Measurements from ENCODE around the gene SAP30BP.

The SAP30BP gene

GRCh38 chr17:75667825-75668224 is 687 bp downstream of the SAP30BP start:
- H3K36me3 Mint-ChIP-seq (ENCODE audit: low read depth) = peaks cover 28% of the 10 kb centered on the region
- H3K27me3 Mint-ChIP-seq (ENCODE audit: low read depth) = no peaks in the 10 kb centered on the region
- no peak overlapping the region for H3K4me3 Mint-ChIP-seq
- H3K9me3 Mint-ChIP-seq = no peaks in the 10 kb centered on the region
- peaks cover 11% of the 10 kb centered on the region for H3K4me1 Mint-ChIP-seq
- TF ChIP-seq CTCF (IDR thresholded peaks at IDR 0.05; ENCODE audit: unreplicated experiment in 3 of 3) = no peak
- H3K27ac Mint-ChIP-seq = no peak overlapping the region

- H3K4me3 Mint-ChIP-seq = no peak overlapping the region
- H3K9me3 Mint-ChIP-seq = no peaks in the 10 kb centered on the region
- H3K36me3 Mint-ChIP-seq (ENCODE audit: low read depth) = peaks cover 32% of the 10 kb centered on the region
- H3K27ac Mint-ChIP-seq = peak overlapping the region in 2 of 3 experiments; percentile 8 to 16
- H3K27me3 Mint-ChIP-seq (ENCODE audit: low read depth) = no peaks in the 10 kb centered on the region
- H3K4me1 Mint-ChIP-seq = peaks cover 11% of the 10 kb centered on the region
- TF ChIP-seq CTCF (IDR thresholded peaks at IDR 0.05; ENCODE audit: unreplicated experiment in 3 of 3) = no peak
Measured at GRCh38 chr17:75668489-75668888, 1.4 kb downstream of the SAP30BP start.

GRCh38 chr17:75670868-75671267 is 3.7 kb downstream of the SAP30BP start:
- no peak for TF ChIP-seq CTCF (IDR thresholded peaks at IDR 0.05; ENCODE audit: unreplicated experiment in 3 of 3)
- Mint-ChIP-seq H3K27ac (no peak overlapping the region), H3K27me3 (ENCODE audit: low read depth) (no peaks in the 10 kb centered on the region), H3K9me3 (no peaks in the 10 kb centered on the region), H3K4me3 (peak overlapping the region; percentile 39 to 71 (median 63)), H3K4me1 (peaks cover 9% of the 10 kb centered on the region), H3K36me3 (ENCODE audit: low read depth) (peaks cover 36% of the 10 kb centered on the region)

- H3K27ac Mint-ChIP-seq = no peak overlapping the region
Measured at GRCh38 chr17:75672011-75672410, 4.9 kb downstream of the SAP30BP start.

GRCh38 chr17:75673487-75673886 is 6.3 kb downstream of the SAP30BP start:
- Mint-ChIP-seq H3K36me3 (ENCODE audit: low read depth) (peaks cover 40% of the 10 kb centered on the region), H3K27me3 (ENCODE audit: low read depth) (no peaks in the 10 kb centered on the region), H3K4me3 (no peak overlapping the region), H3K27ac (no peak overlapping the region), H3K9me3 (no peaks in the 10 kb centered on the region), H3K4me1 (peaks cover 2% of the 10 kb centered on the region)
- no peak for TF ChIP-seq CTCF (IDR thresholded peaks at IDR 0.05; ENCODE audit: unreplicated experiment in 3 of 3)

More at GRCh38 chr17:75672011-75672410, 4.9 kb downstream of the SAP30BP start:
- peaks cover 6% of the 10 kb centered on the region for H3K4me1 Mint-ChIP-seq
- no peaks in the 10 kb centered on the region for H3K9me3 Mint-ChIP-seq
- H3K4me3 Mint-ChIP-seq = no peak overlapping the region
- TF ChIP-seq CTCF (IDR thresholded peaks at IDR 0.05; ENCODE audit: unreplicated experiment in 3 of 3) = no peak
- H3K27me3 Mint-ChIP-seq (ENCODE audit: low read depth) = no peaks in the 10 kb centered on the region
- H3K36me3 Mint-ChIP-seq (ENCODE audit: low read depth) = peaks cover 40% of the 10 kb centered on the region

GRCh38 chr17:75676461-75676860 is 9.3 kb downstream of the SAP30BP start:
- H3K27me3 Mint-ChIP-seq (ENCODE audit: low read depth) = no peaks in the 10 kb centered on the region
- TF ChIP-seq CTCF (IDR thresholded peaks at IDR 0.05; ENCODE audit: unreplicated experiment in 3 of 3) = no peak
- no peaks in the 10 kb centered on the region for H3K9me3 Mint-ChIP-seq
- H3K27ac Mint-ChIP-seq = no peak overlapping the region
- H3K36me3 Mint-ChIP-seq (ENCODE audit: low read depth) = peaks cover 35% of the 10 kb centered on the region
- H3K4me3 Mint-ChIP-seq = no peak overlapping the region
- H3K4me1 Mint-ChIP-seq = no peaks in the 10 kb centered on the region

Data from nephron (organoid).